HG02840 (cell line): ENCODE results near the gene DCLRE1B.
A peak's percentile ranks its signal among the peaks of the same experiment; 100 is the strongest.

Experiments
- ATAC-seq: cut with Tn5 transposase; IDR thresholded peaks from one replicate; pipeline ENCODE4 v1.9.1; 2021; ENCODE audit warnings: mild to moderate bottlenecking, moderate library complexity, moderate number of reproducible peaks; ENCODE audit not compliant: unreplicated experiment, low FRiP score

The DCLRE1B gene

GRCh38 chr1:113886417-113887401 is 18.4 kb upstream of the DCLRE1B start:
- ATAC-seq: no peak

GRCh38 chr1:113887402-113888175 is 17.5 kb upstream of the DCLRE1B start, which contains the start of gene BCL2L15:
BCL2L15 (minus strand) TSS chr1:113887581; CDS start chr1:113887375, 206 bp downstream.
- no peak for ATAC-seq

- no peak for ATAC-seq
These were observed 14.3 kb upstream of the DCLRE1B start for GRCh38 chr1:113890816-113891215.

GRCh38 chr1:113891631-113892220 is 13.4 kb upstream of the DCLRE1B start:
- ATAC-seq: no peak

- ATAC-seq: no peak
These were observed 11.9 kb upstream of the DCLRE1B start for GRCh38 chr1:113893267-113893666.

- ATAC-seq: no peak
These were observed 10.0 kb upstream of the DCLRE1B start for GRCh38 chr1:113895098-113895497.

DNA sequence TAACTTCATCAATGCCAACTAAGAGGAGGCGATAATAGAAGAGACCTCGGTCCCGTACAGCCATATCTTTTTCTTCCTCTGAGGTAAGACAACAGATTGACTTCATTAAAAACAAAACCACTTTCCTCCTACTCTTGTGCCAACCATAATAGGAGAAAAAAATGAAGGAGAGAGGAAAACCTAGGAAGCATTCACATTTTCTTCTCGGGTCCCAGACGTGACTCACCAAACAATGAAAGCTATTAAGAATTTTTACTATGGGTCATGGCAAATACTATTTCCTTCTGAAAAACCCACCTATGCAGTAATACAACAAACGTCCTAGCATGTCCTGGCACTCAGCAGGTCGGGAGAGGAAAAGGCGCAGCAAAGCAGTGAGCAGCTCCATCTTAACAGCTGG is 9.2 kb upstream of the DCLRE1B start:
- ATAC-seq: no peak

GRCh38 chr1:113898241-113898814 is 6.8 kb upstream of the DCLRE1B start:
- no peak for ATAC-seq

DNA sequence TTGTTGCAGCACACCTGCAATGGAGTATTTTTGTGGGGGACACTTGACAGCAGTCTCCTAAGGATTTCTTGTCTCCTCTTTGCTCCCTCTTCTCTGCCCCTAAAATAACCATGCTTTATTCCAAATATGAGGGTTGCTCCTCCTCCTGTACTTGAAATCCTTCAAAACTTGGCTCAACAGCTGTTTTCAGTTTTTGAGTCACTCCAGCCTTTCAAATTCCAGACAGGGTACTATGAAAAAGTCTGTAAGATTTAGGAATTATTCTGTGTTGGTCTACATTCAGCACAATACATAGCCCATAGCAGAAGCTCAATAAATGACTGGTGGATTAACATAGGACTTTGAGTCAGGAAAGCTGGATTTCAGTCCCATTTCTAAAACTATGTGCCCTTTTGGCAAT is 6.0 kb upstream of the DCLRE1B start:
- no peak for ATAC-seq

- no peak for ATAC-seq
These were observed 3.9 kb upstream of the DCLRE1B start for GRCh38 chr1:113901191-113901590.

- ATAC-seq: no peak
These were observed 1.4 kb upstream of the DCLRE1B start for GRCh38 chr1:113903501-113904292.

- ATAC-seq: peak; percentile 36
These were observed 843 bp upstream of the DCLRE1B start for GRCh38 chr1:113904293-113904673.

- peak; percentile 3 for ATAC-seq
These were observed 322 bp downstream of the DCLRE1B start for GRCh38 chr1:113905435-113905861.

DNA sequence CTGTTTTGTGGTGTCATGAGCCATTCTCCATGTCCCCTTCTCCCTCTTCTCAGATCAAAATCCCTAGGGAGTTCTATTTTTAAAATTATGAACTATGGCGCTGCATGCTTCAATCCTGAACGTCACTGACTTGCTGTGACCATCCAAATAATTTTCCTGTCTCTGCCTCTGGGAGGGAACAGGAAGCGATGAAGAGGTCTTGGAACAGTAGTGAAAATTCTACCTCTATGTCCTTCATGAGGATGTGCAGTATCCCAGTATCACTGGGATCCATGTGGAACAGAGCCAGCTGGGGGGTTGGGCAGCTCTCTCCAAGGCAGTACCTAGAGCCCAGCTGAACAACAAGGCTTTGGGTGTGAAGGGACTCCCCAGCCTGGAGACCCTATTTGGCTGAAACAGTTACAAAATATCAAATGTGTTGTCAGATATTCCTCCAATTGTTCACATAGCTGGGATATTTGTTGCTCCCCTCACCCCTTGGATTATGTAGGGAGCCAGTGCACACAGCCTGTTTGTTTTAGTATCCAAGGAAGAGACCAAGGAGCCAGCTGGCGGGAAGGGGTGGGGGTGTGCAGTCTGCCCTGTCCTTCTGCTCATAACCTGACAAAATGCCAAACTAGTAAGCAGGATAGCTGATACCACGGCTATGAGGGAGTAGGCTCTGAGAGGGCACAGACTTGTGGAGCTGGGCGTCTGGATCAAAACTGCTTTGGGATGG is 7.6 kb downstream of the DCLRE1B start:
- no peak for ATAC-seq

DNA sequence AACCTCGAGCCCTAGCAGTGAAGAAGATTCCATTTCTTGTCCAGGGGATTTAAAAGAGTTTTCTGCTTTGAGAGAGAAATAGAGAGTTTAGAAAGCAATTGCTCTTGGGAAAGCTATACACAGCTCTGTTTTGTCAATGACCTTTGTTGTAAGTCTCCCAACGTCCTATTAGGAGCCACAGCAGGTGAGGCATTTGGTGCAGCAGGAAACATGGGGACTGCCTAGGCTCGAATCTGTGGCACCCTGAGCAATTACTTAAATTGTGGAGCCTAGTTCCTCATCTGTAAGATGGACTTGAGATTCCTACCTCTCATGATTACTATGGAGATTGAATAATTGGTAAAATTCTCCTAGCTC is 8.2 kb downstream of the DCLRE1B start:
- ATAC-seq: no peak

- no peak for ATAC-seq
These were observed 8.9 kb downstream of the DCLRE1B start for GRCh38 chr1:113913887-113914664.

DNA sequence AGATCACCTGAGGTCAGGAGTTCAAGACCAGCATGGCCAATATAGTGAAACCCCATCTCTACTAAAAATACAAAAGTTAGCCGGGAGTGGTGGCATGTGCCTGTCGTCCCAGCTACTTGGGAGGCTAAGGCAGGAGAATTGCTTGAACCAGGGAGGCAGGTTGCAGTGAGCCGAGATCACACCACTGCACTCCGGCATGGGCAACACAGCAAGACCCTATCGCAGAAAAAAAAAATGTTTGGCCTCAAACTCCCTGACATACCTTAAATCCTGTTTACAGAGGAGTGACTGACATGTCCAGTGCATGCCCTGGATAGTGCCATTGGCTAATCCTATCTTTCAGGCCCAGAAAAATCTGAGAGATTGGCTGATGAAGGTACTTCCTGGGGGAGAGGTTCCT is 11.8 kb downstream of the DCLRE1B start:
- ATAC-seq: no peak

- no peak for ATAC-seq
These were observed 12.4 kb downstream of the DCLRE1B start for GRCh38 chr1:113917400-113918082.
